GM21447 (cell line): ENCODE measurements around the gene CACNA2D3.
"Not testable (repeated sequence)": the region's sequence is repeated elsewhere in the genome, so short reads cannot be mapped to it uniquely, and the experiment has no call there.

Experiments
- ATAC-seq: cut with Tn5 transposase; IDR thresholded peaks from one replicate; pipeline ENCODE4 v1.9.1; 2021; ENCODE audit not compliant: unreplicated experiment

The CACNA2D3 gene

DNA sequence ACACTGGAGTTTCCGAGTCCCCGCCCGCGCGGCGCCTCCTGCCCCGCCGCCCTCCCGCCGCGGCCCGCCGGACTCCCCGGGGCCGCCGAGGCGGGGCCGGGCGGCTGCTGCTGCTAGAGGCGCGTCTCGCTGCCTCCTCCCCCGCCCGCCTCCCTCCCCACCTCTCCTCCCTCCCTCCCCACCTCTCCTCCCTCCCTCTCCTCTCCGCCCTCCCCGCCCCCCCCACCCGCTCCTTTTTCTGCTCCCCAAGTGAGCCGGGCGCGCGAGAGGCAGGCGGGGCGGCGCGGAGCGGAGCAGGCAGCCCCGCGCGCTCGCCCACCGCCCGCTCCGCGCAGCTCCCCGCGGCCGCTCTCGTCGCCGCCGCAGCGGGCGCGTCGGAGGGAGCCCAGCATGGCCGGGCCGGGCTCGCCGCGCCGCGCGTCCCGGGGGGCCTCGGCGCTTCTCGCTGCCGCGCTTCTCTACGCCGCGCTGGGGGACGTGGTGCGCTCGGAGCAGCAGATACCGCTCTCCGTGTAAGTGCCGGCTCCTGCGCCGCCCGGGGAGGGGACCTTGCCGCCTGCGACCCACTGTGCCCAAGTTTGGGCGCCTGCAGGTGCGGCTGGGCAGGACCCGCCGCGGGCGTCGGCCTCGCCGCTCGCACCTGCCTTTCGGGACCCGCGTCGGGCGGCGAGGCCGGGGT lies at the start of gene CACNA2D3:
Gene CACNA2D3, plus strand, starts transcription at position 229 of the 679 bp plus-strand sequence.
- no peak for ATAC-seq

DNA sequence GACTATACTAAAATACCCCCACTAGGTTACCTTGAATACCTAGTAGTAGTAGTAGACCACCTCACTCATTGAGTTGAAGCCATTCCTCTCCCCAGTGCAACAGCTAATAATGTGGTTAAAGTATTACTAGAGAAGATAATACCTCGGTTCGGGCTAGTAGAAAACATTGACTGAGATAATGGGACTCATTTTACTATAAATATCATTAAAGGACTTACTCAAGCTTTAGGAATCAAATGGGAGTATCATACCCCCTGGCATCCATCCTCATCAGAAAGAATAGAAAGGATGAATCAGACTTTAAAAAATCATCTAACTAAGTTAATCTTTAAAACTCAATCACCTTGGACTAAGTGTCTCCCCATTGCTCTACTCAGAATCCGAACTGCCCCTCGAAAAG lies 49.0 kb upstream of the CACNA2D3 start:
- no peak for ATAC-seq

DNA sequence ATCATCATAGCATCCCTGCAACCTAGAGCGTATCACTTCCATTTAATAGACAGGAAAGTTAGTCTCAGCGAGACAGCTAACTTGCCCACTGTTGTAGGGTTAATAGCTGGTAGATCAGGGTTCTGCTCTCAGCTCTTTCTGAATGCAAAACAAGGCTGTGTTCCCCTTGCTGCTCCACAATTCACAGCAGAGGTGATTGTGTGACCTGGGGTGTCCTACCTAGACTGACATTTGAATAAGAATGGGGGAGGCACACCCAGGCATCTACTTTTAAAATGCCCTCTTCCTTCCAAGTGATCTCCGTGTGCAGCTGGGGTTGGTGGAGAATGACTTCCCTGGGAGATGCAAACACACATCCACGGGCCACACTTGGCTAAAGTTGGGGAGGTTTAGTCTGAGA lies 43.0 kb upstream of the CACNA2D3 start:
- no peak for ATAC-seq

DNA sequence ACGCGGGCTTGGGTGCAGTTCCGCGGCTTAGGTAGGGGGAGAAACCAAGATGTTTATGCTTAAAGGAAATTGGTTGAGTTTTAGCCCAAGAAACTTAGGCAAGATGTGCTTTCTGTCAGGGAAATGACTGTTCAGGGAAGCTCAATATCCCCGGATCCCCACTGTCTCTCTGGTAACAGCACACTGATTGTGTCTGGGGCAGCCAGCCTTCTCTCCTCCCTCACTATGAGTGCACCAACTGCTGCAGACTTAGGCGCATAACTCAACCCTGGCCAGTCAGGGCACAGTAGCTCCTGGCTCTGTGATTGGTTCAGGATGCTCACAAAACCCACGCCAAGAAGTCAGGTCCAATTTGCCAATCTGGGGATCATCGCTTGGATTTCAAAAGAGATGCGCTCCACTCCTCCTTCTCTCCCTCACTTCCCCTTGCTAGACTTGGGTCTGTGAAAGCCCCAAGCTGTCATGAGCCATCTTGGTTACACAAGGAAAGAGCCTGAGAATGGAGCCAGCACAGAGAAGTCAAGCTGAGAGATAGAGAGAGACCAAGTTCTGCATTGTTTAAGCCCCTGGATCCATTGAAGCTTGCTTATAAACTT lies 42.5 kb upstream of the CACNA2D3 start:
- ATAC-seq = no peak

DNA sequence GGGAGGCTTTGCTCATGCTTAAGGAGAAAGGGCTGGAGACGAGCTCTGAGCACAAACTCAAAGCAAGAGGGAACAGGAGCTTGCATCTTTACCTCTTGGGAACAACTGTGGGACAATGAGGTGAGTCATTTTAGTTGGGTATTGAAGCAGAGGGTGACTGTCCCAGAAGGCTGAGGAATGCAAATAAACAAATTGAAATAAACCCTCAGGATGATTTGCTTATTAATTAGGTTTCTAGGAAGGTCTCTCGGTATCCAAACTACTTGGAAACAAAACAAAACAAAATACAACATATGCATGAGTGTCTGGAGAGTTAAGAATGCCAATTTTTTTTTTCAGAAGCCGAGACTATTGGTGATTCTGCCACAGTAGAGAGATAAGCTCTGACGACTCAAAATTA lies 38.4 kb upstream of the CACNA2D3 start:
- ATAC-seq = no peak

DNA sequence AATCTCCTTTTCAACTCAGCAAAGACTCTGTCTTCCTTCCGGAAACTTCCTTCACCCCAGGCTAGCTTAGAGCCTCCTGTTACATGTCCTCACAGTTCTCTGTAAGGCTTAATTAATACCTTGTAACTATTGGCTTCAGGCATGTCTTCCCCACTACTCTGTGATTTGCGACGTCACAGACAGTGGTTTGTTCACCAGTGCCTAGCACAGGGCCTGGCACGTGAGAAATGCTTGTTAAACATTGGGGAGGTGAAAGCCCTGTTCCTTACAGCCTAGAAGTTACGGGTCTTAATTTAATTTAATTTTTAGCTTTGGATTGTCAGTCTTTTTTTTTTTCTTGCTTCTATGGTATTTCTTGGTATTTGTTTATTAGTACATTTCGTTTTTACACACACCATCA lies 36.4 kb upstream of the CACNA2D3 start:
- no peak for ATAC-seq

DNA sequence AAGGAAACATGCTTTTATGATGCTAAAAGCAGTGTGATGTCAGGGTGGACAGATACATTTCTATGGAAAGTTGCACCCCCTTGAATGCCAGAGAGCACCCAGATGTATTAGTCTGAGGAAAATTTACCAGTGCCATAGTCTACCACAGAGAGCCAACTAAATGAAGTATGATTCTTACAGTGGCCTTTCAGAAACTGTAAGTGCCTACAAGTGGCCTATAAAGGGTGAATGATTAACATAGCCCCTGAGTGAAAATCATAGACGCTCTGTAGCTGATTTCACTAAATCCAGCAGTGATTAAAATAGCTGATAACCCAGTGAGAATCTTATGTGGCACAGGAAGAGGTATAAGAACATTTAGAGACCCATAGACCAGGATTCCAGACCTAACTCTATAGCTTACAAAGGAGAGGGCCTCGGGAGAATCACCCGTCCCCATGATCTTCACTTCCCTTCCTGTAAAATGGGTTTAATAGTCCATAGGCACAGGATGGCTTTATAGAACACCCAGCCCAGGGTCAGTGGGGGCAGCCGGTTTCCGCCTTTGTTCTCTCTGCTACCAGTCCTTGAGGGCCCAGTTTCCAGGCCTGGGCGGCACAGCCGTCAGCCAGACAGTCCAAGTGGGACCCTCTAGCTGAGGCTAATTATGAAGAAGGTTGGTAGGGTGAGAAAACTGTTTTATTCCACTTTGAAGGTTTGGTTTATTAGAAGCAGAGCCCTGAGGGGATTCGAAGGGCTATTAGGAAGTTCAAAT lies 35.5 kb upstream of the CACNA2D3 start:
- ATAC-seq = no peak

DNA sequence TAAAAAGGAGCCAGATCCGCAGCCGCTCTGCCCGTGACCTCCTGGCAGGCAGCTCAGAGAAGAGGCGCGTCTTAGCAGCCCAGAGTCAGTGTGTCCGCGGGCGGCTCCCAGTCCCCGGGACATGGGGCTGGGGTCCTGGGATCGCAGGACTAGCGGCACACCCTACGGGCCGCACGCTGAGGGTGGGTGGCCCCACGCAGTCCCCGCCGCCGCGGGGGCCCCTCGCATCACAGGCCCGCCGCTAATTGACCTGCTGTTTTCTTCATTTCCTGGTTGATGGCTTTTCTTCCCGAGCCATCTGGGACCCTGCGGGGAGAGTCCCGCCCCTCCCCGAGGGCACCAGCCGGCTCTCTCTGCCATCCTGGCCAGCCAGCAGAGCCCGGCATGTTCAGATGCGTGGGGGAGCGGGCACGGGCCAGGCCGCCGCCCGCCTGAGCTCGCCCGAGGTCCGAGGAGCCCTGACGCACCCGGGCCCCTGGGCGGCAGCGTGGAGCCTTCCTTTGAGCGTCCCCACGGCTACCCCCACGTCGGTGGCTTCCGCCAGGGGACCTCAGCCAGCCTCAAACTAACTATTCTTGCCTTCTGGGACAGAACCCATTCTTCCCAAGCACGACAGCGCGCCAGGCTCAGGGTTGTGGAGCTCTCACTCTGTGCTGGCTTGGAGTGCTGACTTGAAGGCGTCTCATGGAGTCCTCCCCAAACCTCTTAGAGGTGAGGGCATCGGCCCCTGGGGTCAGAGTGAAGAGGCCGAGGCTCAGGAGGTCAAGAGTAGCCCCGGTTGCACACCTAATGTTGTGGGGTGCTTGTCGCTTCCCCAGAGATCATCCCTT lies 34.6 kb upstream of the CACNA2D3 start:
- ATAC-seq = no peak

DNA sequence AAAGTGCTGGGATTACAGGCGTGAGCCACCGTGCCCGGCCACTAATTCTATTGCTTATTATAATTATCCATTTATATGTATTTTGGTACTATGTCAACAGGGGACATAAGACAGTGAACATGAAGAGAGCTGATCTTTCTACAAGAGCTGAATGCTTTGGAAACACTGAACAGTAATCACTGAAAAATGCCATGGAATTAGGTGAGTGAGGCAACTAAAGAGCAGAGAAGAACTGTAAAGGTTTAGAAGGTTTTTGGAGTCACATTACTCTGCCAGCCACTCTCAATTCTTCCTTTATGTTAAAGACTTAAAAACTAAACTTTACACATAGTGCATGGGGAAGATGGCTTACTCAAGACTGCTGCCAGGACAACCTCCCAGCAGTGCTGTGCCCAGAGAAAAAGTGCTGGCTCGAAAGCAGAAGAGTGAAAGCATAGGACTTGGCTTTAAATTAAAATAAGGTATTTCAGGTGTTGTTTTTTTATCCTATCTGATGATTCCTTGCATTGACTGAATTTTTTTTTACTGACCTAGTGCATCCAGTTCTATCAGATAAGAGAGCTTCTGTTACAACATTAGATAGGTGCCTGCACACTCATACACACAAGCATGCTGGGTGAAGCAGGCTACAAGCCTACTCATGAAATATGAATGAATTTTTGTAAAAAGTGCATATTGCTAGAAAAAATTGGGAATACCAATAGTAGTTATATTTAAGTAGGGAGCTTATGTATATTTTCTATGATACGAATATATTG lies 28.7 kb upstream of the CACNA2D3 start:
- ATAC-seq = no peak

DNA sequence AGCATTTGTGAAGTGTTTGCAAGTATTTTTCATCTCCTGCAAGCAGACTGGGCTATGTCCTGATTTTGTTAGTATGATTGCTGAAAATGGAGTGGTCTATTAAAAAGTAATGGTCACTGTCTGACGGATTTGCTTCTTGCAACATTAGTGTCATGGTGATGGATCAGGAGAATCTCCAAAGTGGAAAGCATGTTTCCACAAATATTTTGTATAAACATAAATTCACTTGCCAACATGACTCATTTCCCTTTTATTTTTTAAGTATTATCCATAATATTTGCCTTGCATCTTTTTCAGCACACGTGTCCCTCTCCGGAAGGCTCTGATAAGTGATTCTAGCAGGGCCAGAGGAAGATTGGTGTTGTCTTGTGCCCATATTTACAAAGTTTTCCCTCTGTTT lies 27.4 kb upstream of the CACNA2D3 start:
- ATAC-seq = no peak

DNA sequence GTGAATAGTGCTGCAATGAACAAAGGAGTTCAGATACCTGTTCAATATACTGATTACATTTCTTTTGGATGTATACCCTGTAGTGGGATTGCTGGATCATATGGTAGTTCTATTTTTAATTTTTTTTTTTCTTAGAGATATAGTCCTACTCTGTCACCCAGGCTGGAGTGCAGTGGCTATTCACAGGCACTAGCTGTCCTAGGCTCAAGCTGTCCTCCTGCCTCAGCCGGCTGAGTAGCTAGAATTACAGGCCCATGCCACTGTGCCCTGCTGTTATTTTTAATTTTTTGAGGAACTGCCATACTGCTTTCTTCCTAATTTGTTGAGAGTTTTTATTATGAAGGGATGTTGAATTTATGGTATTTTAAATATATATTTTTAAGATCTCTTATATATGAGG lies 23.0 kb upstream of the CACNA2D3 start:
- no peak for ATAC-seq

DNA sequence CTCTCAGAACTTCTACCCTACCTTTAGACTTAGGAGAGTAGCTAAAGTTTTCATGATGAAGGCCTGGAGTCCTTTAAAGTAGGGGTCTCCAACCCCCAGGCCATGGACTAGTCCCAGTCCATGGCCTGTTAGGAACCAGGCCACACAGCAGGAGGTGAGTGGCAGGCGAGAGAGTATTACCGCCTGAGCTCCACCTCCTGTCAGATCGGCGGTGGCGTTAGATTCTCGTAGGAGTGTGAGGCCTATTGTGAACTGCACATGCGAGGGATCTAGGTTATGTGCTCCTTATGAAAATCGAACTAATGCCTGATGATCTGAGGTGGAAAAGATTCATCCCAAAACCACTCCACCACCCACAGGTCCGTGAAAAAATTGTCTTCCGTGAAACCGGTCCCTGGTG lies 18.3 kb upstream of the CACNA2D3 start:
- no peak for ATAC-seq

DNA sequence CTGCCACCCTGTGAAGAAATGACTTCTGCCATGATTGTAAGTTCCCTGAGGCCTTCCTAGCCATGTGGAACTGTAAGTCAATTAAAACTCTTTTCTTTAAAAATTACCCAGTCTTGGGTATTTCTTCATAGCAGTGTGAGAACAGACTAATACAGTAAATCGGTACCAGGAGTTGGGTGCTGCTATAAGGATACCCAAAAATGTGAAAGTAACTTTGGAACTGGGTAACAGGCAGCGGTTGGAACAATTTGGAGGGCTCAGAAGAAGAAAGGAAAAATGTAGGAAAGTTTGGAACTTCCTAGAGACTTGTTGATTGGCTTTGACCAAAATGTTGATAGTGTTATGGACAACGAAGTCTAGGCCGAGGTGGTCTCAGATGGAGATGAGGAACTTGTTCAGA lies 6.2 kb upstream of the CACNA2D3 start:
- not testable (repeated sequence) for ATAC-seq

DNA sequence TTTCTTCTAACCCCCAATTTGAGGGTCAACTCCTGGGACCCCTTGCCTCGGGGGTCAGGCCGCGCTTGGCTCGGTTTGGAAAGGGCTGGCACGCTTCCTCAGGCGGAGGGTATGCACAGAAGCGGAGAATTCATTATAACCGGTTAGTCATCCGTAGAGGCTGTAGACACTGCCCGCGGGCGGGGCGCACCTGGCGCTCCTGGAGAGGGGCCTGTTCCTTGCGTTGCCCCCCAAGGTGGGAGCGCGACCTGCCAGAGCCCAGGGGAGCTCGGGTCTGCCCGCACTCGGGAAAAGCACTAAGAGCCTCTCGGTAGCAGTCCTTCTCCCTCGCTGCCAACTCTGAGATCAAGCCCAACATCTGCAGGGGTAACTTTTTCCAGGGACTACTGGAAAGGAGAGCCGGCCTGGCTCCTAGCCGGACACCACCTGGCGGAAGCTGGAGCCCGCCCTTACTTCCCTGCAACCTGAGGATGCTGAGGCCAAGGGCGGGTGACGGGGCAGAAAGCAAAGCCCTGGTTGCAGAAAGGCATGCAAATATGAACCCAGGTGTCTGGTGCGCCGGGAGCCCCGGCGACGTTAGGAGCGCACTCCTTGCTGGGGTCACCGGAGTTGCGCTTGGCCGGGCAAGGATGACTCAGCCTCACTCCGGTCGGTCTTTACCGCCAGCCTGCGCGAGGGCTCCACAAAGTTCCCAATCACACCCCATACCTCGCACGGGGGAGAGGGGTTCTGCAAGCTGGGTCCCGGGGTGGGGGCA lies 1.5 kb upstream of the CACNA2D3 start:
- peak; percentile 73 for ATAC-seq

DNA sequence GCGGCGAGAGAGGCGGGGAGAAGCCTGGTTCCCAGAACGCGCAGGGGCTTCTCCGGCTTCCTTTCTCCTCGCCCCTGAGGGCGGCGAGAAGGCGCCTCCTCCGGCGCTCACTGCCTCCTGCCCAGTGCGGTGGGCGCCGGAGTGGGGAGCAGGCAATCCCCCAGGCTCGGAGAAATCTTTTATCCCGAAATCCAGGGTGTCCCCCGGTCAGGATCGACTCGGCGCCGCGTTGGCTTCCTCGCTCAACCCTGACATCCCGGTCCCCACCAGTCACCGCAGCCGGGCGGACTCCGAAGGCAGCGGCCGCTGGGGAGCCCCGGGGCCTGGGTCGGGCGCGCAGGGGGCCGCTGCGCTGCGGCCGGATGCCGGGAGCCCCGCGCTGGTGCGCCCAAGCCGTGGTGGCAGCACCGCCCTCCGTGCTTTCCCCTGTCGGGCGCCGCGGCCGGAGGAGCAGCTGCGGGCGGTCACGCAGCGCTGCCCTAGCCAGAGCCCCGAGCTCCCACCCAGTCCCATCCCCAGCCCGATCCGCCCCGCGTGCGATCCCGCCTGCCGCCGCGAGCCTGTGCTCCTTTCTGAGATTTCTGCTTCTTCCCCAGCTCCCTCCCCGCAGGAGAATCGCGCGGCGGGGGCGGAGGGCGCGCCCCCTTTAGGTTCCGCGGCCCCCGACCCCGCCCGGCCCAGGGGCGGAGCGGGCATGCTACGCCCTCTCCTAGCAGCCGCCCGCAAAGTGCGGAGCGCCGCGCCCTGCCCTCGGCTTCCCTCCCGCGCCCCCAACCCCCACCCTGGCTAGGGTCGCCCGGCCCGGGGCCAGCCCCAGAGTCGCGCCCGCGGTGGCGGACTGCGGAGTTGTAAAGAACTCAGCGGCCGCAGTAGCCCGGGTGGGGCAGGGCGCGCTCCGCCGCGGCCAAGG lies 683 bp upstream of the CACNA2D3 start:
- peak; percentile 27 for ATAC-seq

DNA sequence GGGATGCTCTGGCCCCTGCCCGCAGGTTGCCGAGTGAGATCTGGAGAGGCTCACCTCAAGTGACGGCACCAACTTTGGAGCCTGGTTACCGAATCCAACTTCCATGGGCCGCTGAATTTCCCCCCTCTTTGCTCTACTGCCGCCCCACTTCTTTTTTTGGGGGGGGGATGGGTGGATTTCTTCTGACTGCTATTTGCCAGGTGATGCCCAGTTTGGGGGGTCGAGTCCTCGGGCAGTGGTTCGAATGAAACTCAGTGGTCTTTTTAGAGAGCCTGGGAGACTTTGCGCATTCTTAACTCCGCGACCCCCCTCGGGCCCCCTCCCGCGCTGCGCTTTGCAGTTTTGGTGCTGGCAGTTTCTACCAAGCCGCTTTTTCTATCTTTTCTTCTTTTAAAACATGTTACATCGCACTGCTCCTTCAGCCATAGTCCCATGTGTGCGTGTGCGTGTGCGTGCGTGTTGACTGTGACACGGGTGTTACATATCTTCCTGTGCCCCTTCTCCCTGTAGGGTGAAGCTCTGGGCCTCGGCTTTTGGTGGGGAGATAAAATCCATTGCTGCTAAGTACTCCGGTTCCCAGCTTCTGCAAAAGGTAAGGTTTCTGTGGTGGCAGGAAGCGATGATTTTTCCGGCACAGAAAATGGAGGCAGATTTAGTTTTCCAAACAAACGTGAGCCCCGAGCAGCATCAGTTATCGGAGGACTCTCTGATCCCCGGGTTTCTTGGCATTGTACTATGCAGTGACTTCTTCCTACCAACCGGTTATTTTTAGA lies 837 bp downstream of the CACNA2D3 start:
- no peak for ATAC-seq

DNA sequence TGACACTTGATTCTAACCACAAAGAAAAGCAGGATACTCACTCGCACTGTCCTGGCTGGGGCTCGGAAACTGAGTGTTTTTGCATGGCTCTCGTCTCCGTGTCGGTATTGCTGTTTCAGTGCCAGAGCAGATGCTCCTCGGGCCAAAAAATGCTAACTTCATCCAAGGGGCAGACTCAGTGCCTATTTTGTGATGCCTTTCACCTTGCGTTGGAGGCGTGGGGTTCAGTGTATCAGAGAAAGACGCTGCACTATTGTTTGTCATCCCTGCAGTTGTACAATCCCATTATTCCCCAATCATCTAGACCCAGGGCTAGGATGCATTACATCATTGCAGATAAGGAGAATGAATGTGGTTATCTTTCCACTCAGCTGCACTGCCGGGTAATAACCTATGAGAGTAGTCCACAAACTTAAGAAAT lies 1.4 kb downstream of the CACNA2D3 start:
- ATAC-seq = no peak

DNA sequence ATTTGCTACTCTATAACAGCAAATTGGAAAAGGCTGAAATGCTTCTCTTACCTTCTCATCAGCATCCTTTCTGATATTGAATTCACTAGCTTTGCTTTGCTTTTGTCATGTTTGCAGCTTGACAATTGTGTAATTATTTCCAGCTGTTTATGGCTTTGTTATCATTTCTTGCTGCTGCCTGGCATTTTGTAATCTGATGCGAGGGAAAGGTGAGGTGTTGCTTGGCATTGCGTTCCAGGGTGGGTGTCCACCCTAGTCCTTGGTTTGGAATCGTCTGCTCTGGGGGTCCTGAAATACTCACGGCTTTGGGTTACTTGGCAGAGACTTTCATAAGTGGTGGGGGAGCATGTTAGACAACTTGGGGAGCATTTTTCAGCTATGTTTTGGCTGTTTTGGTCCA lies 2.9 kb downstream of the CACNA2D3 start:
- no peak for ATAC-seq
